PC-3 (cell line): ENCODE data around the gene NAPG. TPM values are rescaled to one million over a fixed set of nuclear protein-coding genes. Genes with fewer than 3 reads are reported as not detected.

Experiments used
- ATAC-seq: fragments of 200-7000 bp; cut with Tn5 transposase; 2 replicates; pipeline ENCODE4 v1.9.1; 2020; ENCODE audit warnings: mild to moderate bottlenecking, moderate library complexity
- BruUV-seq: library from RNA; stranded (reverse); fragments of 400-500 nt; replicated peaks from 2 replicates; lab custom pipeline; 2021; lab: Mats Ljungman, UMichigan
- CTCF ChIA-PET: fragments of 300-600 bp; sonication (Branson Sonifier 250); formaldehyde crosslinking; loops from one replicate; lab custom pipeline; 2022; ENCODE audit warnings: antibody characterized with exemption; lab: Charles Lee
- POLR2A ChIA-PET: fragments of 300-600 bp; sonication (Branson Sonifier 250); formaldehyde crosslinking; loops from one replicate; lab custom pipeline; 2022; ENCODE audit warnings: antibody characterized with exemption; ENCODE audit not compliant: unreplicated experiment; lab: Charles Lee
- DNase-seq: peaks from one replicate; pipeline ENCODE4 v3.0.0-alpha.2; 2015
- H2AFZ ChIP-seq: fragments of 300-600 bp; sonication (generic); 2 replicates; pipeline ENCODE4 v1.6.0; 2016; ENCODE audit warnings: antibody characterized with exemption, low read length
- H3F3A ChIP-seq: fragments of 300-600 bp; sonication (generic); one replicate; pipeline ENCODE4 v1.6.0; 2017; ENCODE audit warnings: antibody characterized with exemption, low read length, control low read depth, mild to moderate bottlenecking; ENCODE audit not compliant: unreplicated experiment
- H3K27ac ChIP-seq: fragments of 300-600 bp; sonication (generic); 2 replicates; pipeline ENCODE4 v1.5.1; 2016; ENCODE audit warnings: mild to moderate bottlenecking, low read length
- H3K27me3 ChIP-seq: fragments of 300-600 bp; sonication (generic); 2 replicates; pipeline ENCODE4 v1.6.1; 2016; ENCODE audit warnings: low read length, mixed read lengths
- H3K36me3 ChIP-seq: fragments of 300-600 bp; sonication (generic); 2 replicates; pipeline ENCODE4 v1.6.1; 2016; ENCODE audit warnings: low read depth, mixed run types, low read length, mixed read lengths
- H3K4me1 ChIP-seq: fragments of 300-600 bp; sonication (generic); 2 replicates; pipeline ENCODE4 v1.5.1; 2016; ENCODE audit warnings: low read length; ENCODE audit not compliant: insufficient read depth
- H3K4me2 ChIP-seq: fragments of 300-600 bp; sonication (generic); 2 replicates; pipeline ENCODE4 v1.6.0; 2016; ENCODE audit warnings: low read length
- H3K4me3 ChIP-seq: fragments of 300-600 bp; sonication (generic); 2 replicates; pipeline ENCODE4 v1.5.1; 2016; ENCODE audit warnings: mild to moderate bottlenecking, low read length, mixed read lengths
- H3K79me2 ChIP-seq: fragments of 300-600 bp; sonication (generic); 2 replicates; pipeline ENCODE4 v1.6.1; 2017; ENCODE audit warnings: low read length, mixed read lengths
- H3K9ac ChIP-seq: fragments of 300-600 bp; sonication (generic); 2 replicates; pipeline ENCODE4 v1.6.0; 2016; ENCODE audit warnings: mild to moderate bottlenecking, low read length
- H3K9me2 ChIP-seq: fragments of 300-600 bp; sonication (generic); replicated peaks from 2 replicates; pipeline ENCODE4 v1.6.1; 2016; ENCODE audit warnings: mixed run types, low read length, mixed read lengths
- H3K9me3 ChIP-seq: fragments of 300-600 bp; sonication (generic); 2 replicates; pipeline ENCODE4 v1.6.1; 2016; ENCODE audit warnings: low read length, mixed read lengths
- H4K20me1 ChIP-seq: fragments of 300-600 bp; sonication (generic); 2 replicates; pipeline ENCODE4 v1.6.1; 2016; ENCODE audit warnings: low read length, mixed read lengths
- EZH2 ChIP-seq: fragments of 300-600 bp; sonication (generic); IDR thresholded peaks from one replicate; pipeline ENCODE4 v1.6.1; 2017; ENCODE audit warnings: antibody characterized with exemption, mild to moderate bottlenecking, low read length; ENCODE audit not compliant: unreplicated experiment
- EZH2phosphoT487 ChIP-seq: fragments of 300-600 bp; sonication (generic); IDR thresholded peaks from 2 replicates; pipeline ENCODE4 v1.6.1; 2018; ENCODE audit warnings: mild to moderate bottlenecking, antibody characterized with exemption, low read length, borderline replicate concordance
- intact Hi-C: fragments of 100-400 bp; cut with micrococcal nuclease; formaldehyde crosslinking; loops from 2 replicates; pipeline ENCODE4 v1.9.0; 2023
- total RNA-seq: library from RNA; depleted of rRNA; stranded (reverse); fragments of >200 nt; gene quantifications from 2 replicates; pipeline ENCODE4 v1.2.3, GENCODE V29; 2014
- TF ChIP-seq, protein P1 (sequence below): fragments of 300-600 bp; sonication (generic); conservative IDR thresholded peaks from 2 replicates; pipeline ENCODE4 v1.5.1; 2017; ENCODE audit warnings: antibody characterized with exemption, low read depth, mild to moderate bottlenecking, low read length

Gene NAPG
- total RNA-seq, 1 experiment from 2014 or later, result 24.7 TPM

DNA sequence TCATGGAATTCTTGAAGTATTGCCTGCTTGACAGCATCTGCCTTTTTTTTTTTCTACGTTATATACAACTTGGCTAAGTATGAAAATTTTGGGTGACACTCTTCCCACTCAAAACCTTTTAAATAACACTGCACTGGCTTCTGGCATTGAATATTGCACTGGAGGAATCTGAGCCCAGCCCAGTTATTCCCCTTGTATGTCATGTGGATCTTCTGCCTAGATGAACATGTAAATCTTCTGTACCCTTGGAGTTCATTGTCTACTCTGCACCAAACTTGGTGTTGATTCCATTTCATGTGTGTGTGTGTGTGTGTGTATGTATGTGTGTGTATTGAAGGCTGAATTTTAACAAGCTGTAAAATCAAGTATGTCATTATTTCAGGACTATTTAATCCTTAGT, 59.4 kb downstream of the NAPG start:
- H3K79me2 ChIP-seq, result no peaks in the 10 kb centered on the region
- H4K20me1 ChIP-seq, result no peaks in the 10 kb centered on the region
- H3K4me1 ChIP-seq, result no peaks in the 10 kb centered on the region
- H3K4me2 ChIP-seq, result no peak overlapping the region
- no peak overlapping the region for H3K27ac ChIP-seq
- no TSS peak for BruUV-seq
- no peaks in the 10 kb centered on the region for H3K9me3 ChIP-seq
- DNase-seq, result no peak
- no peak overlapping the region for H3K4me3 ChIP-seq
- H3K36me3 ChIP-seq, result no peaks in the 10 kb centered on the region
- no peaks in the 10 kb centered on the region for H3K27me3 ChIP-seq
- no peak overlapping the region for H3K9ac ChIP-seq
- ChIA-PET POLR2A (no interaction called here), CTCF (no interaction called here)
- ATAC-seq, result no peak
- TF ChIP-seq, protein P1, sequence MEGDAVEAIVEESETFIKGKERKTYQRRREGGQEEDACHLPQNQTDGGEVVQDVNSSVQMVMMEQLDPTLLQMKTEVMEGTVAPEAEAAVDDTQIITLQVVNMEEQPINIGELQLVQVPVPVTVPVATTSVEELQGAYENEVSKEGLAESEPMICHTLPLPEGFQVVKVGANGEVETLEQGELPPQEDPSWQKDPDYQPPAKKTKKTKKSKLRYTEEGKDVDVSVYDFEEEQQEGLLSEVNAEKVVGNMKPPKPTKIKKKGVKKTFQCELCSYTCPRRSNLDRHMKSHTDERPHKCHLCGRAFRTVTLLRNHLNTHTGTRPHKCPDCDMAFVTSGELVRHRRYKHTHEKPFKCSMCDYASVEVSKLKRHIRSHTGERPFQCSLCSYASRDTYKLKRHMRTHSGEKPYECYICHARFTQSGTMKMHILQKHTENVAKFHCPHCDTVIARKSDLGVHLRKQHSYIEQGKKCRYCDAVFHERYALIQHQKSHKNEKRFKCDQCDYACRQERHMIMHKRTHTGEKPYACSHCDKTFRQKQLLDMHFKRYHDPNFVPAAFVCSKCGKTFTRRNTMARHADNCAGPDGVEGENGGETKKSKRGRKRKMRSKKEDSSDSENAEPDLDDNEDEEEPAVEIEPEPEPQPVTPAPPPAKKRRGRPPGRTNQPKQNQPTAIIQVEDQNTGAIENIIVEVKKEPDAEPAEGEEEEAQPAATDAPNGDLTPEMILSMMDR, result no peak
- no peak for TF ChIP-seq EZH2phosphoT487
- no peak for TF ChIP-seq EZH2
- H2AFZ ChIP-seq, result no peak overlapping the region
- intact Hi-C loops, result no loop called here
- H3F3A ChIP-seq, result no peaks in the 10 kb centered on the region
- no peaks in the 10 kb centered on the region for H3K9me2 ChIP-seq

DNA sequence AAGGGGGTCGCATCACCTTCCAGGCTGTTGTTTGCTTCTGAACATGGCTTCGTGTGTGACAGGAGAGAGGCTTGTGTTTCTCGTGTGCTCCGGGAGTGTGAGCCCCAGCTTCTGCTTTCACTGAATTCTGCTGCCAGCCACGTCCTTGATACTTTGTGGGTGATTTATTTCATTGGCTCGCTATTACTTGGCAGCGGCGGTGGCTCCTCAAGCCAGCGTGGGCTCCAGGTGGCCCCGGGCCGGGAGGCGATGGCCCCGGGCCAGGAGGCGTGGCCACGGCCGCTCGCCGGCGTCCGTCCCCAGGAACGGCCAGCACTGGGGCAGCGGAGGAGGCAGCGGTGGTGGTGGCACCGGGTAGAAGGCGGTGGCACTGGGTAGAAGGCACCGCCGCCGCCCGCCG, 63.1 kb downstream of the NAPG start:
- Histone ChIP-seq H3F3A (no peaks in the 10 kb centered on the region), H3K9ac (no peak overlapping the region), H3K4me3 (peak overlapping the region; percentile 53), H3K27ac (no peak overlapping the region), H3K79me2 (no peaks in the 10 kb centered on the region), H3K4me1 (no peaks in the 10 kb centered on the region), H3K9me3 (no peaks in the 10 kb centered on the region), H3K36me3 (no peaks in the 10 kb centered on the region), H3K4me2 (peak overlapping the region; percentile 77), H3K9me2 (no peaks in the 10 kb centered on the region), H2AFZ (peak overlapping the region; percentile 81), H4K20me1 (no peaks in the 10 kb centered on the region), H3K27me3 (no peaks in the 10 kb centered on the region)
- no TSS peak for BruUV-seq
- ChIA-PET CTCF (no interaction called here), POLR2A (no interaction called here)
- TF ChIP-seq EZH2, result no peak
- TF ChIP-seq EZH2phosphoT487, result no peak
- TF ChIP-seq, protein P1, result no peak
- intact Hi-C loops, result no loop called here
- ATAC-seq (peak; percentile 90), DNase-seq (peak; percentile 55)

DNA sequence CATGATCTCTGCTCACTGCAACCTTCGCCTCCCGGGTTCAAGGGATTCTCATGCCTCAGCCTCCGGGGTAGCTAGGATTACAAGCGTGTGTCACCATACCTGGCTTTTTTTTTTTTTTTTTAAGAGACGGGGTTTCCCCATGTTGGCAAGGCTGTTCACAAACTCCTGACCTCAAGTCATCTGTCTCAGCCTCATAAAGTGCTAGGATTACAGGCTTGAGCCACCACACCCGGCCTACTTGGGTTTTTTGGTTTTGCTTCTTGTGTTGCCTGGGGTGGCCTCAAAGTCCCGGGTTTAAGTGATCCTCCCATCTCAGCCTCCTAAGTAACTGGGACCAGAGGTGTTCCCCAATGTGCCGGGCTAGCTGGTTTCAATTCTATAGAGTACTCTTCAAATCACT, 64.6 kb downstream of the NAPG start:
- H3K9me3 ChIP-seq, result no peaks in the 10 kb centered on the region
- no peak overlapping the region for H3K4me3 ChIP-seq
- H3K27ac ChIP-seq, result no peak overlapping the region
- ATAC-seq, result peak; percentile 9; the same call in 1 of the 2 replicates
- POLR2A ChIA-PET, result interaction anchor here (0.6 kb wide), 1 partner anchor 652 kb away, joined by 10 read pairs; no protein-coding TSS in a partner anchor
- no peaks in the 10 kb centered on the region for H3K27me3 ChIP-seq
- H3K4me1 ChIP-seq, result no peaks in the 10 kb centered on the region
- no peak overlapping the region for H3K4me2 ChIP-seq
- CTCF ChIA-PET, result no interaction called here
- intact Hi-C loops, result loop anchor here (10.0 kb wide), 1 partner anchor 164 kb away; no protein-coding TSS in a partner anchor
- H2AFZ ChIP-seq, result no peak overlapping the region
- no peaks in the 10 kb centered on the region for H3K36me3 ChIP-seq
- DNase-seq, result no peak
- H3K9me2 ChIP-seq, result no peaks in the 10 kb centered on the region
- TF ChIP-seq, protein P1, result no peak
- TF ChIP-seq EZH2phosphoT487 (no peak), EZH2 (no peak)
- H3K79me2 ChIP-seq, result no peaks in the 10 kb centered on the region
- no TSS peak for BruUV-seq
- no peak overlapping the region for H3K9ac ChIP-seq
- H3F3A ChIP-seq, result no peaks in the 10 kb centered on the region
- no peaks in the 10 kb centered on the region for H4K20me1 ChIP-seq
